GM19455 (cell line): ENCODE data around the gene RTN4.
"Not testable (repeated sequence)": the region's sequence is repeated elsewhere in the genome, so short reads cannot be mapped to it uniquely, and the experiment has no call there.

ENCODE experiments used
- ATAC-seq: cut with Tn5 transposase; IDR thresholded peaks from one replicate; pipeline ENCODE4 v1.9.1; 2021; ENCODE audit not compliant: unreplicated experiment

The RTN4 gene, protein sequence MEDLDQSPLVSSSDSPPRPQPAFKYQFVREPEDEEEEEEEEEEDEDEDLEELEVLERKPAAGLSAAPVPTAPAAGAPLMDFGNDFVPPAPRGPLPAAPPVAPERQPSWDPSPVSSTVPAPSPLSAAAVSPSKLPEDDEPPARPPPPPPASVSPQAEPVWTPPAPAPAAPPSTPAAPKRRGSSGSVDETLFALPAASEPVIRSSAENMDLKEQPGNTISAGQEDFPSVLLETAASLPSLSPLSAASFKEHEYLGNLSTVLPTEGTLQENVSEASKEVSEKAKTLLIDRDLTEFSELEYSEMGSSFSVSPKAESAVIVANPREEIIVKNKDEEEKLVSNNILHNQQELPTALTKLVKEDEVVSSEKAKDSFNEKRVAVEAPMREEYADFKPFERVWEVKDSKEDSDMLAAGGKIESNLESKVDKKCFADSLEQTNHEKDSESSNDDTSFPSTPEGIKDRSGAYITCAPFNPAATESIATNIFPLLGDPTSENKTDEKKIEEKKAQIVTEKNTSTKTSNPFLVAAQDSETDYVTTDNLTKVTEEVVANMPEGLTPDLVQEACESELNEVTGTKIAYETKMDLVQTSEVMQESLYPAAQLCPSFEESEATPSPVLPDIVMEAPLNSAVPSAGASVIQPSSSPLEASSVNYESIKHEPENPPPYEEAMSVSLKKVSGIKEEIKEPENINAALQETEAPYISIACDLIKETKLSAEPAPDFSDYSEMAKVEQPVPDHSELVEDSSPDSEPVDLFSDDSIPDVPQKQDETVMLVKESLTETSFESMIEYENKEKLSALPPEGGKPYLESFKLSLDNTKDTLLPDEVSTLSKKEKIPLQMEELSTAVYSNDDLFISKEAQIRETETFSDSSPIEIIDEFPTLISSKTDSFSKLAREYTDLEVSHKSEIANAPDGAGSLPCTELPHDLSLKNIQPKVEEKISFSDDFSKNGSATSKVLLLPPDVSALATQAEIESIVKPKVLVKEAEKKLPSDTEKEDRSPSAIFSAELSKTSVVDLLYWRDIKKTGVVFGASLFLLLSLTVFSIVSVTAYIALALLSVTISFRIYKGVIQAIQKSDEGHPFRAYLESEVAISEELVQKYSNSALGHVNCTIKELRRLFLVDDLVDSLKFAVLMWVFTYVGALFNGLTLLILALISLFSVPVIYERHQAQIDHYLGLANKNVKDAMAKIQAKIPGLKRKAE

DNA sequence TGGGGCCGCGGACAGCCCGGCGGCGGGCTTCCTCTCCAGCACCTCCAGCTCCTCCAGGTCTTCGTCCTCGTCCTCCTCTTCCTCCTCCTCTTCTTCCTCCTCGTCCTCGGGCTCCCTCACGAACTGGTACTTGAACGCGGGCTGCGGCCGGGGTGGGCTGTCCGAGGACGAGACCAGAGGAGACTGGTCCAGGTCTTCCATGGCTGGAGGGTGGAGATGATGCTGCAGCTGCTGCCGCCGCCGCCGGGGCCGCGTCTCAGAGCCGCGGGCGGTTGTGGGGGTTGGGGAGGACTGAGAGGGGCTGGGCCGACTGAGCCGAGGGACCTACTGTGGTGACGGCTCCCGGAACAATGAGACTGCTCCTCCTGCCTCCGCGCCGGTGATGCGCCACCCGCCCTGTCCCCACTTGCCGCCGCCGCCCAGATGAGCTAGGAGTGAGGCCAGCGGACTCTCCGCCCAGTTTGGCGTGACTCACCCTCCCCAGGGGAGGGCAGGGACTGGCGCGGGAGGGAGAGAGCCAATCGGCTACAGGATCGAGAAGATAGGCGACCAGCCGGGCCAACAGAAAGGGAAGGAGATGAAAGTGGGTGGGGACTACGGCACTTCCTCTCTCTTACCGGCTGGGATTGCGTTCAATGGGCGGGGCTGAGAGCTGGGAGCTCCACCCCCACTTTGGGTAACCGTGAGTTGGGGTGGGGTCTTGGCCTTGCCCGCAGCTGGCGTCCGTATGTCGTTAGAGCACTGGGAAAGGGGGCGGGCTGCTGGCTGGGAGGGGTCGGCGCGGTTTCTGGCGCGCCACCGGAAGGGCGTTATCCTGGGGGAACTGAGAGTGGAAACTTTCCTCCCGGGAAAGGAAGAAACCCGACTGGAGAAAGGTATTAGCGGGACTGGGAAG, at the start of gene RTN4:
RTN4 (minus strand) TSS at position 352 of the 895 bp plus-strand sequence; CDS start at position 201, 151 bp downstream.
- peak; percentile 80 for ATAC-seq

DNA sequence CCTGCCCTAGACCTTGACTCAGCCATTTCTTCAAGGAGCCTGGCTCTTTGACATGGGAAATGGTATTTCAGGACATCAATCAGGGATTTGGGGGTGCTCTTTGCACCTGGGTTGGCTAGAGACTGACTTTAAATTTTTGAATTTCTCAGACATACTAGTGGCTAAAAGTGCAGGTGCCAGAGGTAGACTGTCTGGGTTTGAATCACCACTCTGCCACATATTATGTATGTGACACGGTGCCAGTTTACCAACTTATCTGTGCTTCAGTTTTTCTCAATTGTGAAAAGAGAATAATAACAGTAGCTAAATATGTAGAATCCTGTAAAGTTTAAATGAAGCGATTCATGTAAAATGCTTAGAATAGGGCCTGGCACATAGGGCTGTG, 49.2 kb upstream of the RTN4 start:
- no peak for ATAC-seq

GRCh38 chr2:55097461-55098410, 47.5 kb upstream of the RTN4 start:
- ATAC-seq, result no peak

GRCh38 chr2:55097082-55097460, 46.8 kb upstream of the RTN4 start:
- no peak for ATAC-seq

- no peak for ATAC-seq
Measured at GRCh38 chr2:55096586-55096985, 46.3 kb upstream of the RTN4 start.

DNA sequence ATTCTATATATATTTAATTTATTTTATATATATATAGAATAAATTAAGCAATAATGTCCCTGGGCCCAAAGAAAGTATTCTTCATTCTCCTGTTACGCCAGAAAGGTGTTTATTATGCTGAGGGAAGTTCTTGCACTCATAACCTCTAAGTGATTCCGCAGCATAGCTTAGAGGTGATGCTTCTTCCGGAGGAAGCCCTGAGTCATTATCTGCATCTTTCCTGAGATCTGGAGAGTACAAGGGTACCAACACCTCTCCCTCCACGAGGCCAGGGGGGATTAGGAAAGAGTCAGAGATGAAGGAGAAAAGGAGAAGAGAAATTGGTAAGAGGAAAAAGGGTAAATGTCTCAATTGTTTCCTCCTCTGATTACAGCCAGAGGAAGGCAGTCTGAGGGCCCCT, 43.1 kb upstream of the RTN4 start:
- no peak for ATAC-seq

- no peak for ATAC-seq
Measured at GRCh38 chr2:55092439-55092838, 42.2 kb upstream of the RTN4 start.

GRCh38 chr2:55091681-55092080, 41.4 kb upstream of the RTN4 start:
- ATAC-seq, result not testable (repeated sequence)

DNA sequence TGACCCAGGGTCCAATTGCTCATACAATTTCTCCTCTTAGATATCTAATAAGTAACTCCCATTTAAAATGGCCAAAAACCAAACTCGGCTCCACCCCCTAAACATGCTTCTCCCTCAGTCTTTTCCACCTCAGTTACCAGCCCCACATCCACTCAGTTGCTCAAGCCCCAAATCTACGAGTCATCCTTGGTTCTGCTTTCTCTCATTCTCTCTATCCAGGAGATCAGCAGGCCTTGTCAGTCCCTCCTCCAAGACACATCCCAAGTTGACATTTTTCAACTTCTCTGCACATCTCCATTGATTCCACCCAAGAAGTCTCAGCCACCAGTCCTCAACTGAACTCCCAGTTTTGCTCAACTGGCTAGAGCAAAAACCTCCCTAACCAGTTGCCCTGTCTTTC, 40.5 kb upstream of the RTN4 start:
- no peak for ATAC-seq

DNA sequence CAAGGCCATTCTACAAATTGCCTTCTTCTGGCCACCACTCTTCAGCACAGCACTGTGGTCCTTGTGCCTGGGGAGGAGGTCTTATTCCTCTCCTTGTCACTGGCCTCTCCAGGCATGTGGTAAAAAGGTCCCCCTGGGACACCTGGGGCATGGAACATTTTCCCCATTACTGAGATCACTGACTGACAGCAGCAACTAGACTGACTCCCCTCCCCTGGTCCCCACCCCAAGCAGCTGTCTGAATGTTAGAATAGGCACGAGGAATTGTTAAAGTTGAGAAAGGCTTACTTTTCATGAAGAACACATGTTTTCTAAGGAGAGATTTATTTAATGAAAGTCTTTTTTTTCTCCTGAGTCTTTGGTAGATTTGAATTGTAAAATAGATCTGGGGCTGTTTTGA, 39.5 kb upstream of the RTN4 start:
- ATAC-seq, result no peak

- no peak for ATAC-seq
Measured at GRCh38 chr2:55088400-55088799, 38.1 kb upstream of the RTN4 start.

GRCh38 chr2:55087936-55088335, 37.7 kb upstream of the RTN4 start:
- ATAC-seq, result no peak

- ATAC-seq, result no peak
Measured at GRCh38 chr2:55087501-55087900, 37.2 kb upstream of the RTN4 start.

GRCh38 chr2:55085113-55086040, 35.1 kb upstream of the RTN4 start:
- no peak for ATAC-seq

DNA sequence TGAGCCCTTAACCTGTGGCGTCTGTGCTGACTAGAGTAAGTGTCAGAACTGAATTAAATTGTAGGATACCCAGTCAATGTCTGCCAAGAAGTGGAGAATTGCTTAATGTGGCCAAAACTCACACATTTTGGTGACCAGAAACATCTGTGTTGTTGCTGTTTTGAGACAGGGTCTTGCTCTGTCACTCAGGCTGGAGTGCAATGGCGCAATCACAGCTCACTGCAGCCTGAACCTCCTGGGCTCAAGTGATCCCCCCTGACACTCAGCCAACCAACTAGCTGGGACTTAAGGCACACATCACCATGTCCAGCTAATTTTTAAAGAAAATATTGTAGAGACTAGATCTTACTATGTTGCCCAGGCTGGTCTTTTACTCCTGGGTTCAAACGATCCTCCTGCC, 34.4 kb upstream of the RTN4 start:
- no peak for ATAC-seq

GRCh38 chr2:55080204-55080738, 30.0 kb upstream of the RTN4 start:
- no peak for ATAC-seq

DNA sequence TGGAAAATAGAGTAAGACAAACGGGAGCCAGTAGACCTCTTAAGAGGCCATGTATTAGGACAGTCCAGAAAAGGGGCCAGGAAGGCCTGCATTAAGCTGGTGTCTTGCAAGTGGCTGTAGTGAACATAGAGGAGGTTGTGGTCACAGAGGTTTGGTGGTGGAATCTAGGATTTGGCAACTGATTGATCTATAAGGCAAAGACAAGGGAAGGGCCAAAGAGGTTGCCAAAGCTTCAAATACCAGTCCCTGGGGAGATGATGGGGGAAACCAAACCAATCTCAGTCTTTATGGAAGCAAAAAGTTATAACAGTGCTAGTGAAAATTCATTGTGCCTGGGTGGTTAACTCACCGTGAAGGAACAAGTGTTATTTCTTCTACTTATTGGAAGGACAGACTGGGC, 28.7 kb upstream of the RTN4 start:
- ATAC-seq, result no peak

GRCh38 chr2:55076721-55077120, 26.5 kb upstream of the RTN4 start:
- no peak for ATAC-seq
